SKM-1 (cell line): ENCODE measurements around the gene GPATCH3.
"Not testable (repeated sequence)": the region's sequence is repeated elsewhere in the genome, so short reads cannot be mapped to it uniquely, and the experiment has no call there.

Experiments
- DNase-seq: peaks from one replicate; lab custom pipeline; 2025; ENCODE audit not compliant: unreplicated experiment; lab: John Stamatoyannopoulos, UW

GPATCH3 gene

GRCh38 chr1:26847826-26848225 is 52.4 kb downstream of the GPATCH3 start:
- not testable (repeated sequence) for DNase-seq

GRCh38 chr1:26844424-26845196 is 55.7 kb downstream of the GPATCH3 start:
- DNase-seq, result no peak
